IMR-90 (cell line): ENCODE data around the gene METTL24. TPM values are rescaled to one million over a fixed set of nuclear protein-coding genes. Genes with fewer than 3 reads are reported as not detected.

Experiments
- ATAC-seq: fragments of 200-7000 bp; cut with Tn5 transposase; 2 replicates; pipeline ENCODE4 v1.9.1; 2020; ENCODE audit warnings: low read depth, mild to moderate bottlenecking, moderate library complexity
- BruUV-seq: library from RNA; stranded (reverse); fragments of 400-500 nt; replicated peaks from 2 replicates; lab custom pipeline; 2021; lab: Mats Ljungman, UMichigan
- CTCF ChIA-PET: fragments of 300-600 bp; formaldehyde crosslinking; extraction: SDS; loops from one replicate; lab custom pipeline; 2021; ENCODE audit warnings: antibody characterized with exemption; lab: Yijun Ruan, JAX
- POLR2A ChIA-PET: fragments of 300-600 bp; sonication (Branson Sonifier 250); formaldehyde crosslinking; loops from one replicate; lab custom pipeline; 2022; ENCODE audit warnings: antibody characterized with exemption; ENCODE audit not compliant: unreplicated experiment; lab: Charles Lee
- DNase-seq: peaks from one replicate; pipeline ENCODE4 v3.0.0; 2013
- H2AFZ ChIP-seq: replicated peaks from 2 replicates; pipeline ENCODE3; 2013; ENCODE audit warnings: low read length, mild to moderate bottlenecking; ENCODE audit not compliant: poor library complexity
- H2AK5ac ChIP-seq: 2 replicates; pipeline ENCODE4 v1.6.1; 2013; ENCODE audit warnings: low read depth, low read length, inconsistent platforms
- H2AK9ac ChIP-seq: replicated peaks from 2 replicates; pipeline ENCODE3; 2013; ENCODE audit warnings: mild to moderate bottlenecking, low read depth, low read length, moderate library complexity; ENCODE audit not compliant: poor library complexity
- H2BK120ac ChIP-seq: 2 replicates; pipeline ENCODE4 v1.6.1; 2013; ENCODE audit warnings: low read depth, low read length, inconsistent platforms
- H2BK15ac ChIP-seq: 3 replicates; pipeline ENCODE4 v1.6.1; 2013; ENCODE audit warnings: low read depth, low read length, inconsistent platforms
- H2BK20ac ChIP-seq: 2 replicates; pipeline ENCODE4 v1.6.1; 2013; ENCODE audit warnings: low read depth, mild to moderate bottlenecking, inconsistent platforms, low read length, moderate library complexity
- H2BK5ac ChIP-seq: 2 replicates; pipeline ENCODE4 v1.6.1; 2013; ENCODE audit warnings: mild to moderate bottlenecking, low read depth, low read length, inconsistent platforms; ENCODE audit not compliant: poor library complexity, severe bottlenecking
- H3K14ac ChIP-seq: replicated peaks from 2 replicates; pipeline ENCODE4 v1.6.1; 2013; ENCODE audit warnings: low read depth, low read length, inconsistent platforms
- H3K18ac ChIP-seq: 2 replicates; pipeline ENCODE4 v1.6.1; 2013; ENCODE audit warnings: low read depth, low read length, control low read depth
- H3K23ac ChIP-seq: 2 replicates; pipeline ENCODE4 v1.6.1; 2013; ENCODE audit warnings: low read depth, low read length, inconsistent platforms
- H3K27ac ChIP-seq: 2 replicates; pipeline ENCODE4 v1.5.1; 2013; ENCODE audit warnings: mild to moderate bottlenecking, control low read depth, low read length; ENCODE audit not compliant: insufficient read depth
- H3K27me3 ChIP-seq: 2 replicates; pipeline ENCODE4 v1.6.1; 2013; ENCODE audit warnings: low read length; ENCODE audit not compliant: control insufficient read depth, insufficient read depth
- H3K36me3 ChIP-seq: 2 replicates; pipeline ENCODE4 v1.6.1; 2013; ENCODE audit warnings: low read length, mixed read lengths; ENCODE audit not compliant: control insufficient read depth, insufficient read depth
- H3K4ac ChIP-seq: 2 replicates; pipeline ENCODE4 v1.6.1; 2013; ENCODE audit warnings: low read depth, low read length, inconsistent platforms
- H3K4me1 ChIP-seq: 2 replicates; pipeline ENCODE4 v1.6.1; 2013; ENCODE audit warnings: low read length, mixed read lengths; ENCODE audit not compliant: control insufficient read depth, insufficient read depth
- H3K4me2 ChIP-seq: 2 replicates; pipeline ENCODE4 v1.6.1; 2013; ENCODE audit warnings: low read depth, mild to moderate bottlenecking, control low read depth, low read length, moderate library complexity
- H3K4me3 ChIP-seq: 2 replicates; pipeline ENCODE4 v1.5.1; 2013; ENCODE audit warnings: low read depth, mild to moderate bottlenecking, control low read depth, low read length, moderate library complexity; ENCODE audit not compliant: insufficient read depth
- H3K56ac ChIP-seq: 2 replicates; pipeline ENCODE4 v1.6.1; 2013; ENCODE audit warnings: low read length, inconsistent platforms; ENCODE audit not compliant: insufficient read depth; ENCODE audit errors: extremely low read depth
- H3K79me1 ChIP-seq, 2 experiments: 2 replicates each; pipeline ENCODE4 v1.6.1; 2013; ENCODE audit warnings: low read length in 2 of 2, inconsistent platforms in 1 of 2, low read depth in 1 of 2
- H3K9ac ChIP-seq: 2 replicates; pipeline ENCODE4 v1.6.1; 2013; ENCODE audit warnings: low read depth, low read length, control low read depth
- H3K9me1 ChIP-seq: 2 replicates; pipeline ENCODE4 v1.6.1; 2013; ENCODE audit warnings: low read length, inconsistent platforms; ENCODE audit not compliant: insufficient read depth
- H3K9me3 ChIP-seq: 2 replicates; pipeline ENCODE4 v1.6.1; 2013; ENCODE audit warnings: low read length; ENCODE audit not compliant: control insufficient read depth, insufficient read depth
- H4K20me1 ChIP-seq: 2 replicates; pipeline ENCODE4 v1.6.1; 2013; ENCODE audit warnings: low read length, inconsistent platforms; ENCODE audit not compliant: insufficient read depth
- H4K5ac ChIP-seq: 2 replicates; pipeline ENCODE4 v1.6.1; 2013; ENCODE audit warnings: mild to moderate bottlenecking, low read depth, low read length, control low read depth
- H4K8ac ChIP-seq, 2 experiments: 2 replicates each; pipeline ENCODE4 v1.6.1; 2013; ENCODE audit warnings: low read depth in 2 of 2, low read length in 2 of 2, control low read depth in 1 of 2, inconsistent platforms in 1 of 2
- H4K91ac ChIP-seq: 2 replicates; pipeline ENCODE4 v1.6.1; 2013; ENCODE audit warnings: low read depth, low read length, inconsistent platforms; ENCODE audit not compliant: insufficient read depth
- BHLHE40 ChIP-seq: fragments of 150-350 bp; IDR thresholded peaks from 2 replicates; pipeline ENCODE4 v1.6.1; 2016; ENCODE audit warnings: mild to moderate bottlenecking, low read depth, low read length
- CEBPB ChIP-seq: IDR thresholded peaks from 2 replicates; pipeline ENCODE4 v1.6.1; 2012; ENCODE audit warnings: low read depth, low read length, improper control_type of control experiment
- CHD1 ChIP-seq: IDR thresholded peaks from 2 replicates; pipeline ENCODE4 v1.6.1; 2012; ENCODE audit warnings: low read depth, low read length, improper control_type of control experiment
- FOS ChIP-seq: fragments of 150-350 bp; IDR thresholded peaks from 2 replicates; pipeline ENCODE4 v1.6.1; 2016; ENCODE audit warnings: low read depth, low read length
- MAFK ChIP-seq: IDR thresholded peaks from 2 replicates; pipeline ENCODE4 v1.6.1; 2012; ENCODE audit warnings: low read depth, low read length, improper control_type of control experiment
- MAZ ChIP-seq: IDR thresholded peaks from 2 replicates; pipeline ENCODE4 v1.6.1; 2012; ENCODE audit warnings: low read depth, mild to moderate bottlenecking, low read length, improper control_type of control experiment, moderate library complexity, borderline replicate concordance
- MXI1 ChIP-seq: IDR thresholded peaks from 2 replicates; pipeline ENCODE4 v1.6.1; 2012; ENCODE audit warnings: low read depth, mild to moderate bottlenecking, low read length, moderate library complexity, borderline replicate concordance
- NFE2L2 ChIP-seq: fragments of 150-350 bp; IDR thresholded peaks from 2 replicates; pipeline ENCODE4 v1.6.1; 2016; ENCODE audit warnings: low read depth, mild to moderate bottlenecking, low read length
- POLR2A ChIP-seq: IDR thresholded peaks from 2 replicates; pipeline ENCODE4 v1.6.1; 2012; ENCODE audit warnings: mild to moderate bottlenecking, low read depth, low read length
- RAD21 ChIP-seq: IDR thresholded peaks from 2 replicates; pipeline ENCODE4 v1.6.1; 2012; ENCODE audit warnings: low read length, improper control_type of control experiment
- RCOR1 ChIP-seq: IDR thresholded peaks from 2 replicates; pipeline ENCODE4 v1.6.1; 2012; ENCODE audit warnings: mild to moderate bottlenecking, low read length, improper control_type of control experiment; ENCODE audit not compliant: insufficient replicate concordance
- RFX5 ChIP-seq: IDR thresholded peaks from 2 replicates; pipeline ENCODE4 v1.8.0; 2012; ENCODE audit warnings: low read depth, mild to moderate bottlenecking, low read length, moderate library complexity
- SMC3 ChIP-seq: fragments of 150-350 bp; IDR thresholded peaks from 2 replicates; pipeline ENCODE4 v1.6.1; 2016; ENCODE audit warnings: low read depth, mild to moderate bottlenecking, antibody characterized with exemption, low read length, moderate library complexity
- WGBS, 2 experiments: methylation state at CpG; one replicate each; pipeline versions ENCODE4 v1.1.5 to v1.1.7; 2013; ENCODE audit warnings: missing lambda C conversion rate in 2 of 2; ENCODE audit not compliant: insufficient read length in 1 of 2; ENCODE audit errors: extremely low coverage in 2 of 2; 5-methylcytosine and 5-hydroxymethylcytosine counted together
- dilution Hi-C: fragments of 300-500 bp; cut with HindIII; formaldehyde crosslinking; loops from one replicate; pipeline ENCODE4 v1.14.3; 2018; ENCODE audit warnings: low sequenced_read_pairs; ENCODE audit not compliant: unreplicated experiment
- in situ Hi-C: fragments of 300-500 bp; cut with MboI; formaldehyde crosslinking; loops from 3 replicates; pipeline ENCODE4 v1.14.3; 2019; ENCODE audit warnings: low sequenced_read_pairs, inconsistent platforms, mixed read lengths
- intact Hi-C: fragments of 100-400 bp; cut with micrococcal nuclease; formaldehyde crosslinking; loops from 2 replicates; pipeline ENCODE4 v1.10.0; 2022
- polyA plus RNA-seq, 3 experiments: library from polyadenylated mRNA; depleted of rRNA; stranded (reverse); fragments of >200 nt; gene quantifications; 2 replicates each; pipeline ENCODE4 v1.2.3, GENCODE V29; 2012; ENCODE audit warnings: low replicate concordance in 1 of 3
- total RNA-seq: library from RNA; depleted of rRNA; stranded (reverse); fragments of >200 nt; gene quantifications from 2 replicates; pipeline ENCODE4 v1.2.3, GENCODE V29; 2012
- TF ChIP-seq, protein P1 (sequence below): conservative IDR thresholded peaks from 2 replicates; pipeline ENCODE4 v1.5.1; 2012; ENCODE audit warnings: mild to moderate bottlenecking, low read depth, low read length, improper control_type of control experiment
- TF ChIP-seq, protein P2 (sequence below): fragments of 150-350 bp; IDR thresholded peaks from 2 replicates; pipeline ENCODE4 v1.6.1; 2017; ENCODE audit warnings: mild to moderate bottlenecking, antibody characterized with exemption, low read length, low read depth
- TF ChIP-seq, protein P3 (sequence below): fragments of 150-350 bp; IDR thresholded peaks from 2 replicates; pipeline ENCODE4 v1.6.1; 2016; ENCODE audit warnings: low read depth, mild to moderate bottlenecking, low read length, moderate library complexity, borderline replicate concordance

The METTL24 gene
- total and polyA plus RNA-seq, 2 of the 4 experiments (the other 2 are of a cell fraction), result not detected

DNA sequence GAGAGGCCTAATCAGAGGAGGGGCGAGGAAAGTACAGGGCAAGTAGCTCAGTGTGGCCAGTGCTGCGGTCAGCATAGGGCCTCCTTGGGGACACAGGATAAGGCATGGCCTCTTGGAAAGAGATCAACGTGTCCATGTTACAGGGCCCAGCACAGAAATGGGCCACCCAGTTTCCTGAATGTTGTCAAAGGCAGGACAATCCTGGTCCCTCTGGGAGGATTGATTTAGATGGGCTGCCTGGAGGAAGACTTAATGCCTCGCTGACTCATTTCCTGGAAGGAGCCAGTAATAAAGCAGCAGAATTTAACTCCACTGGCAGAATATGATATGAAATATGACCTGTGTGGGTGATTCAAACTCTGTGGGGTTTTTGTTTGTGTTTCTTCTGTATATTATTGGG, 40.6 kb upstream of the METTL24 start:
- no peaks in the 10 kb centered on the region for H3K36me3 ChIP-seq
- DNase-seq (peak; percentile 38), ATAC-seq (peak; percentile 61)
- H3K14ac ChIP-seq, result no peak overlapping the region
- no peak overlapping the region for H3K23ac ChIP-seq
- no peak overlapping the region for H2BK20ac ChIP-seq
- H4K91ac ChIP-seq, result no peak overlapping the region
- H3K79me1 ChIP-seq, result no peaks in the 10 kb centered on the region
- no peak overlapping the region for H3K18ac ChIP-seq
- no peaks in the 10 kb centered on the region for H4K20me1 ChIP-seq
- no peak overlapping the region for H3K4me2 ChIP-seq
- H2AFZ ChIP-seq, result peak overlapping the region; percentile 2
- 0 out of 2 replicates have a peak, but pooled peaks cover 3% of the 10 kb centered on the region for H3K9me1 ChIP-seq
- H3K9ac ChIP-seq, result no peak overlapping the region
- in situ Hi-C loops, result no loop called here
- no peak overlapping the region for H4K5ac ChIP-seq
- no peak overlapping the region for H2AK5ac ChIP-seq
- H3K27ac ChIP-seq, result no peak overlapping the region
- ChIA-PET CTCF (no interaction called here), POLR2A (no interaction called here)
- H2AK9ac ChIP-seq, result no peak overlapping the region
- H2BK5ac ChIP-seq, result no peak overlapping the region
- TF ChIP-seq RFX5 (no peak), BHLHE40 (no peak), MAFK (no peak), RCOR1 (no peak), FOS (no peak), CEBPB (no peak), MXI1 (no peak), POLR2A (no peak), CHD1 (no peak), RAD21 (no peak), NFE2L2 (no peak), SMC3 (no peak), MAZ (no peak)
- TF ChIP-seq, protein P1, sequence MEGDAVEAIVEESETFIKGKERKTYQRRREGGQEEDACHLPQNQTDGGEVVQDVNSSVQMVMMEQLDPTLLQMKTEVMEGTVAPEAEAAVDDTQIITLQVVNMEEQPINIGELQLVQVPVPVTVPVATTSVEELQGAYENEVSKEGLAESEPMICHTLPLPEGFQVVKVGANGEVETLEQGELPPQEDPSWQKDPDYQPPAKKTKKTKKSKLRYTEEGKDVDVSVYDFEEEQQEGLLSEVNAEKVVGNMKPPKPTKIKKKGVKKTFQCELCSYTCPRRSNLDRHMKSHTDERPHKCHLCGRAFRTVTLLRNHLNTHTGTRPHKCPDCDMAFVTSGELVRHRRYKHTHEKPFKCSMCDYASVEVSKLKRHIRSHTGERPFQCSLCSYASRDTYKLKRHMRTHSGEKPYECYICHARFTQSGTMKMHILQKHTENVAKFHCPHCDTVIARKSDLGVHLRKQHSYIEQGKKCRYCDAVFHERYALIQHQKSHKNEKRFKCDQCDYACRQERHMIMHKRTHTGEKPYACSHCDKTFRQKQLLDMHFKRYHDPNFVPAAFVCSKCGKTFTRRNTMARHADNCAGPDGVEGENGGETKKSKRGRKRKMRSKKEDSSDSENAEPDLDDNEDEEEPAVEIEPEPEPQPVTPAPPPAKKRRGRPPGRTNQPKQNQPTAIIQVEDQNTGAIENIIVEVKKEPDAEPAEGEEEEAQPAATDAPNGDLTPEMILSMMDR, result no peak
- TF ChIP-seq, protein P2, sequence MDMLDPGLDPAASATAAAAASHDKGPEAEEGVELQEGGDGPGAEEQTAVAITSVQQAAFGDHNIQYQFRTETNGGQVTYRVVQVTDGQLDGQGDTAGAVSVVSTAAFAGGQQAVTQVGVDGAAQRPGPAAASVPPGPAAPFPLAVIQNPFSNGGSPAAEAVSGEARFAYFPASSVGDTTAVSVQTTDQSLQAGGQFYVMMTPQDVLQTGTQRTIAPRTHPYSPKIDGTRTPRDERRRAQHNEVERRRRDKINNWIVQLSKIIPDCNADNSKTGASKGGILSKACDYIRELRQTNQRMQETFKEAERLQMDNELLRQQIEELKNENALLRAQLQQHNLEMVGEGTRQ, result no peak
- TF ChIP-seq, protein P3, sequence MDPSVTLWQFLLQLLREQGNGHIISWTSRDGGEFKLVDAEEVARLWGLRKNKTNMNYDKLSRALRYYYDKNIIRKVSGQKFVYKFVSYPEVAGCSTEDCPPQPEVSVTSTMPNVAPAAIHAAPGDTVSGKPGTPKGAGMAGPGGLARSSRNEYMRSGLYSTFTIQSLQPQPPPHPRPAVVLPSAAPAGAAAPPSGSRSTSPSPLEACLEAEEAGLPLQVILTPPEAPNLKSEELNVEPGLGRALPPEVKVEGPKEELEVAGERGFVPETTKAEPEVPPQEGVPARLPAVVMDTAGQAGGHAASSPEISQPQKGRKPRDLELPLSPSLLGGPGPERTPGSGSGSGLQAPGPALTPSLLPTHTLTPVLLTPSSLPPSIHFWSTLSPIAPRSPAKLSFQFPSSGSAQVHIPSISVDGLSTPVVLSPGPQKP, result no peak
- WGBS, 2 experiments, result 100% methylated on average over 1 of the region's 4 CpGs; no CpG with 5 or more reads in 1 of the 2 experiments
- no peak overlapping the region for H3K4me3 ChIP-seq
- no peak overlapping the region for H3K4ac ChIP-seq
- BruUV-seq, result no TSS peak
- H3K4me1 ChIP-seq, result no peaks in the 10 kb centered on the region; the same call in 1 of the 2 replicates
- no peak overlapping the region for H2BK15ac ChIP-seq
- dilution Hi-C loops, result no loop called here
- no peaks in the 10 kb centered on the region for H3K9me3 ChIP-seq
- no peak overlapping the region for H4K8ac ChIP-seq
- H3K56ac ChIP-seq, result no peak overlapping the region
- H2BK120ac ChIP-seq, result no peak overlapping the region
- intact Hi-C loops, result no loop called here
- H3K27me3 ChIP-seq, result peaks cover 2% of the 10 kb centered on the region
